Measurements from ENCODE around the gene ADD1.

ADD1 gene

GRCh38 chr4:2891294-2891693 is 47.6 kb downstream of the ADD1 start:
- H3K4me3 ChIP-seq (ENCODE audit: low read depth, low read length): no peak overlapping the region
- peak; percentile 72 for DNase-seq (ENCODE audit: low read depth)

GRCh38 chr4:2893772-2894171 is 50.1 kb downstream of the ADD1 start:
- TF ChIP-seq CTCF (conservative IDR thresholded peaks at IDR 0.05; ENCODE audit: low read depth, low read length): no peak
- DNase-seq (ENCODE audit: low read depth): no peak
- H3K4me3 ChIP-seq (ENCODE audit: low read depth, low read length): no peak overlapping the region

More at GRCh38 chr4:2891294-2891693, 47.6 kb downstream of the ADD1 start:
- no peak for TF ChIP-seq CTCF (conservative IDR thresholded peaks at IDR 0.05; ENCODE audit: low read depth, low read length)

- no peak for TF ChIP-seq CTCF (conservative IDR thresholded peaks at IDR 0.05; ENCODE audit: low read depth, low read length)
- no peak overlapping the region for H3K4me3 ChIP-seq (ENCODE audit: low read depth, low read length)
- no peak for DNase-seq (ENCODE audit: low read depth)
Observed at GRCh38 chr4:2898001-2898400, 54.4 kb downstream of the ADD1 start.

- H3K4me3 ChIP-seq (ENCODE audit: low read depth, low read length): no peak overlapping the region
- TF ChIP-seq CTCF (conservative IDR thresholded peaks at IDR 0.05; ENCODE audit: low read depth, low read length): no peak
- DNase-seq (ENCODE audit: low read depth): no peak
Observed at GRCh38 chr4:2900741-2901140, 57.1 kb downstream of the ADD1 start.

GRCh38 chr4:2901186-2901585 is 57.5 kb downstream of the ADD1 start:
- TF ChIP-seq CTCF (conservative IDR thresholded peaks at IDR 0.05; ENCODE audit: low read depth, low read length): no peak
- no peak overlapping the region for H3K4me3 ChIP-seq (ENCODE audit: low read depth, low read length)
- no peak for DNase-seq (ENCODE audit: low read depth)

- peak; percentile 39 for DNase-seq (ENCODE audit: low read depth)
- no peak for TF ChIP-seq CTCF (conservative IDR thresholded peaks at IDR 0.05; ENCODE audit: low read depth, low read length)
- no peak overlapping the region for H3K4me3 ChIP-seq (ENCODE audit: low read depth, low read length)
Observed at GRCh38 chr4:2902126-2902525, 58.5 kb downstream of the ADD1 start.

- no peak for TF ChIP-seq CTCF (conservative IDR thresholded peaks at IDR 0.05; ENCODE audit: low read depth, low read length)
- DNase-seq (ENCODE audit: low read depth): no peak
Observed at GRCh38 chr4:2905544-2905943, 61.9 kb downstream of the ADD1 start.

More at GRCh38 chr4:2905544-2905943, 61.9 kb downstream of the ADD1 start:
- no peak overlapping the region for H3K4me3 ChIP-seq (ENCODE audit: low read depth, low read length)
